Measurements from ENCODE around the gene PPME1.

PPME1 gene

GRCh38 chr11:74299015-74299414 is 127.9 kb downstream of the PPME1 start:
- Histone ChIP-seq H3K79me2 (ENCODE audit: control insufficient read depth, low read length) (no peaks in the 10 kb centered on the region), H3F3A (ENCODE audit: control insufficient read depth, insufficient read depth) (no peaks in the 10 kb centered on the region), H4K20me1 (ENCODE audit: control insufficient read depth, insufficient read depth, low read depth, low read length) (no peaks in the 10 kb centered on the region), H3K27ac (ENCODE audit: low read depth, low read length) (no peak overlapping the region), H3K4me2 (ENCODE audit: low read length) (no peak overlapping the region), H3K9me2 (replicated peaks; ENCODE audit: control insufficient read depth, low read length) (no peaks in the 10 kb centered on the region), H3K4me1 (ENCODE audit: control insufficient read depth, low read length) (no peaks in the 10 kb centered on the region), H3K9me3 (ENCODE audit: control insufficient read depth, insufficient read depth, low read length) (no peaks in the 10 kb centered on the region), H3K36me3 (ENCODE audit: control insufficient read depth, low read length) (no peaks in the 10 kb centered on the region), H3K27me3 (ENCODE audit: control insufficient read depth, low read length) (peaks cover 4% of the 10 kb centered on the region), H3K4me3 (ENCODE audit: low read length) (no peak overlapping the region)
- TF ChIP-seq EZH2phosphoT487 (IDR thresholded peaks at IDR 0.05; ENCODE audit: borderline replicate concordance, low read length): no peak
- no peak for TF ChIP-seq CTCF (IDR thresholded peaks at IDR 0.05; ENCODE audit: low read depth, low read length, poor library complexity, severe bottlenecking)
